GM10266 (cell line): ENCODE measurements around the gene RABGAP1L.

Experiments
- DNase-seq: peaks from one replicate; pipeline ENCODE4 v3.0.0; 2012; ENCODE audit errors: extremely low spot score
- TF ChIP-seq, protein P1 (sequence below): IDR thresholded peaks from 2 replicates; pipeline ENCODE4 v1.5.1; 2012; ENCODE audit warnings: mild to moderate bottlenecking, low read depth; ENCODE audit not compliant: control insufficient read depth, insufficient read depth; ENCODE audit errors: missing control alignments

The RABGAP1L gene

DNA sequence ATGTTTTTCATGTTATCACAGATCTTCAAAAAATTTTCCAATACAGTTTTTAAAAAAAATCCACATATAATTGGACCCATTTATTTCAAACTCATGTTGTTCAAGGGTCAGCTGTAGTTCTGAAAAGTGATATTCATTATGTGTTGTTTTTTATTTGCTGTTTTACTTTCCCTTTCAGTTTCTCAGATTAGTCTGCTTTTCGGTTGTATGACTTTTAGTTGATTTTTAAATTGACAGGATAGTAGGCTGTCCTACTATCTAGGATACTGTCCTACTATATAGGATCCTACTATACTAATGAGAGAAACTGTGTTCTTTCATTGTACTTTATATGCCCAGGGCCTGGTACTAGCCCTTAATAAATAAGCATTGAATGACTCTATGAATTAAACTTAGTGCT lies 254.9 kb downstream of the RABGAP1L start:
- DNase-seq: no peak
- TF ChIP-seq, protein P1, sequence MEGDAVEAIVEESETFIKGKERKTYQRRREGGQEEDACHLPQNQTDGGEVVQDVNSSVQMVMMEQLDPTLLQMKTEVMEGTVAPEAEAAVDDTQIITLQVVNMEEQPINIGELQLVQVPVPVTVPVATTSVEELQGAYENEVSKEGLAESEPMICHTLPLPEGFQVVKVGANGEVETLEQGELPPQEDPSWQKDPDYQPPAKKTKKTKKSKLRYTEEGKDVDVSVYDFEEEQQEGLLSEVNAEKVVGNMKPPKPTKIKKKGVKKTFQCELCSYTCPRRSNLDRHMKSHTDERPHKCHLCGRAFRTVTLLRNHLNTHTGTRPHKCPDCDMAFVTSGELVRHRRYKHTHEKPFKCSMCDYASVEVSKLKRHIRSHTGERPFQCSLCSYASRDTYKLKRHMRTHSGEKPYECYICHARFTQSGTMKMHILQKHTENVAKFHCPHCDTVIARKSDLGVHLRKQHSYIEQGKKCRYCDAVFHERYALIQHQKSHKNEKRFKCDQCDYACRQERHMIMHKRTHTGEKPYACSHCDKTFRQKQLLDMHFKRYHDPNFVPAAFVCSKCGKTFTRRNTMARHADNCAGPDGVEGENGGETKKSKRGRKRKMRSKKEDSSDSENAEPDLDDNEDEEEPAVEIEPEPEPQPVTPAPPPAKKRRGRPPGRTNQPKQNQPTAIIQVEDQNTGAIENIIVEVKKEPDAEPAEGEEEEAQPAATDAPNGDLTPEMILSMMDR: no peak

DNA sequence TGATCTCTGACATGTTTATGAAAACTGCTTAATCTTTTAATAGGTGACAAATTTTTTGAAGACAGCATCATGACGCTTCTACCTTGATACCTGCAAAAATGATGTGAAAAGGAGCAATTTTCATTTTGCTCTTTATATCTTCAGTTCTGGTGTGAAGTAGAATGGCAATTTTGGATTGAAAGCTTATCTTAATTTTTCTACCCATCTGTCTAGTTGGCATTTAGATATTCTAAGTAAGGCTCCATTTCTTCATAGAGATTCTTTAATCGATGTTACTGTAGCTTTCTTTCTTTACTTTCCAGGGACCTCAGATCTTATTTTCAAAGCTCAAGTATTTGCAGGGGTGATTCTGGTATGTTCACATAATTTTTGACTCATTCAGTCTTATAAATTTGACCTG lies 256.2 kb downstream of the RABGAP1L start:
- TF ChIP-seq, protein P1: no peak

DNA sequence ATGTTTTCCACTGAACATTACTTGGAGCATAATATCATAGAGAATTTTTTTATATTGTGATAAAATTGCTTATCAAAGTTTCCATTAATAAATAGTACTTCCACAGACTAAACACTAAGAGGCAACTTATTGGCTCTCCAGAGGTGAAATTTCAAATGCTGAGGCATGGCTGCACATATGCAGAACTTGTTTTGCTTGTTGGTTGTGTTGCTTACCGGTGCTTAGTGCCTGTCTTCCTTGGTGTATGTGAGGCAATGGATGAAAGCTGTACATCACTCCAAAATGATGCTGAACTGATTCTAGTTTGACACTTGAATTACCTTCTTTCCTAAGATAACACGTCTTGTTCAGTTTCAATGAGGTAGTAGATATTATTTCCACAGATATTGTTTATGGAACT lies 258.6 kb downstream of the RABGAP1L start:
- TF ChIP-seq, protein P1: no peak
- DNase-seq: no peak

More for the DNA sequence above, 256.2 kb downstream of the RABGAP1L start:
- no peak for DNase-seq

DNA sequence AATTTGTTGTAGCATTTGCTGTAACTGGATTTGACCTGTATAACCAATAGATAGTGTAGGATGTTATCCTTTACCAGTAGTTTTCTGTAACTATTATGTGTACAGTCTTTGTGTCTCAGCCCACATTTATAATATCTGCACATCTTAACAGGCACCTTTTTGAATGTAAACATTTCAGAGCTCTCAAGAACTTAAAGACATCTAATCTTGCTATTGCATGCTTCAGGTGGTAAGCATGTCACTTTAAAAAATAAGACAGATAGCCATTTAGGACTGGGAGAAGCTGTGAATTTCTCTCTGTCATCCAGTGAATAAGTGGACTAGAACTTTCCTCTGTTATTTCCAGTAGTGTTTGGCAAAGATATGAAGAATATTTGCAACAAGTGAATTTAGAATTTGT lies 265.8 kb downstream of the RABGAP1L start:
- TF ChIP-seq, protein P1: no peak
- DNase-seq: no peak

DNA sequence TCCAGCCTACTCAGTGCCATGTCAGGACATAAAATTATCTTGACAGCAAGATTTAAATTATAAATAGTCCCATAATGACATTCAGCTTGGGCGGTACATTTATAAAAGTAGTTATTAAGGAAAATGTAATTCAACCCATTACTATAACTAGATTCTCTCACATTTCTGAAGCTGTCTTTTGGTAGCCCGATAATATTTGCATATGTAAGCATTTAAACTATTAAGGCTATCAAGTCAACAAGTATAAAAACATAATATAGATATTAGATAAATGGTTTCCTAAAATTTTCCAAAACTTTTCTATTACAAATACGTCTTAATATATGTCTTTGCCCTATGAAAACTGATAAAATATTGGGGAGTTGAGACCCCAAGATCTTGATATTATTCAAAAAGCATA lies 266.8 kb downstream of the RABGAP1L start:
- DNase-seq: no peak
- TF ChIP-seq, protein P1: no peak

DNA sequence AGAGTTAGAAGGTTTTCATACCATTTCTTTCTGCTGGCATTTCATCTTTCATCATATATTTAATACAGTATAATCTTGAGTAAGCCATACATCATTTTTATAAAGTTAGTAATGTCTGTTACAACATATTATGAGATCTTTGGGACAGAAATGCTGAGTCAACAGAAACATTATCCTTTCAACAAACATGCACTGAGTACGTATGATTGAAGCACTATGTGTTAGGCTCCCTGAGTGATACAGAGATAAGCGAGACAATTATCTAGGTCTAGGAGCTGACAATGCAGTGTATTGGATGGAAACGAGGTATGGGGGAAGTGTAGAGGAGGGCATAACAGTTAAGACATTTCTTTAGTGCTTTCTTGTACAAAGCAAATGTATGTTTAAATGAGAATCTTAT lies 268.7 kb downstream of the RABGAP1L start:
- DNase-seq: no peak
- TF ChIP-seq, protein P1: no peak

DNA sequence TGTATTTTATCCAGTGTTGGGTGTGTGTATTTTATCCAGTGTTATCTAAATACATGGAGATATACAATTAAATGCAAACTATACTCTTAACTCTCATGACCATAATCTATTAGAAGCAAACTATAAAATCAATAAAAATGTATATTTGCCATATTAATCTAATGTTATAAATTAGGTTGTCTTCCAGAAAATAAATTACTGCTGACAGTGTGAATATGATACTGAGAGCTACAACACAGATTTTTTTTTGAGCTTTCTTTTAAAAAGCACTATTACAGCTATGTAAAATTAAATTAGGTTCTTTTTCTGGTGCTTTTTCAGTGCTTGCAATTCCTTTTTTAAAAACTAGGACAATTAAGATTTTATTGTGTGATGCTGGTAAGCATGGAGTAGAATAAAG lies 269.4 kb downstream of the RABGAP1L start:
- no peak for DNase-seq
- TF ChIP-seq, protein P1: no peak

DNA sequence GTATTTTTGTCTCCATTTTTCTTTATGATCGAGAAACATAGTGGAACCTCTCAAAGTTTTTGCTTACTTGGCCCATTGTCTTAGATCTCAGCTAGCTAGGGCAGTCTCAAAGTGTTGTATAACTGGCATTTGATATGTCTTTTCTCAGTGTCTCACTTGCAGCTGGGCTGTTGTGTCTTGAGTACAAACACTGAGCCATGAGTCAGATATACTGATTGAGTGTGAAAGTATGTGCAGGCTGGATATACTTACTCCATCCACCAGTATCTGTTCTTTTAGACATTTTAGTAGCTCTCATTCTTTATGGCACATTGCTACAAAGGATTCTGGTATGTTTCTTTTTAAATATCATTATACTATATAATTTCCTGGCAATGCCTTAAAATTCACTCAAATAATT lies 274.1 kb downstream of the RABGAP1L start:
- DNase-seq: no peak
- TF ChIP-seq, protein P1: no peak
